H1 (cell line): Measurements from ENCODE around the gene CDC40. TPM values are rescaled to one million over a fixed set of nuclear protein-coding genes. Genes with fewer than 3 reads are reported as not detected.

ENCODE experiments used
- SUZ12 ChIP-seq: fragments of 200-600 bp; sonication (generic); IDR thresholded peaks from 2 replicates; pipeline ENCODE4 v1.6.1; 2012; ENCODE audit warnings: mild to moderate bottlenecking, inconsistent platforms, low read length, moderate library complexity, mixed read lengths
- polyA plus RNA-seq, 7 experiments: library from polyadenylated mRNA; depleted of rRNA in 3 of 7; stranded (reverse) in 5 of 7; unstranded in 2 of 7; fragments of >200 nt in 5 of 7; fragments of 200-250 nt in 2 of 7; gene quantifications; 1 replicate in 5 of 7; 2 replicates in 1 of 7; 4 replicates in 1 of 7; pipeline versions ENCODE4 v1.2.1 to v1.2.3, GENCODE V29; 2011 to 2013; ENCODE audit warnings: missing spikeins in 2 of 7, mixed read lengths in 2 of 7
- total RNA-seq: library from RNA; stranded (reverse); fragmentation: NEBNext Ultra II Directional; extraction: Animal tissue kit (Norgen Biotek cat#: 25700); gene quantifications from 2 replicates; pipeline ENCODE4 v1.2.1, GENCODE V29; 2021
- TF ChIP-seq, protein P1 (sequence below): fragments of 300-600 bp; sonication (generic); IDR thresholded peaks from 2 replicates; pipeline ENCODE4 v1.7.1; 2012; ENCODE audit warnings: low read length, moderate library complexity, mild to moderate bottlenecking, inconsistent platforms; ENCODE audit not compliant: insufficient replicate concordance
- TF ChIP-seq, protein P2 (sequence below), 3 experiments: IDR thresholded peaks; 1 replicate in 2 of 3; 2 replicates in 1 of 3; pipeline versions ENCODE4 v1.5.1 to v1.6.1; 2011; ENCODE audit warnings: low read length in 3 of 3, mild to moderate bottlenecking in 3 of 3, inconsistent platforms in 2 of 3, low read depth in 1 of 3, moderate library complexity in 1 of 3; ENCODE audit not compliant: insufficient read depth in 1 of 3; ENCODE audit errors: control extremely low read depth in 1 of 3

The CDC40 gene
- total and polyA plus RNA-seq, 2 of the 8 experiments (the other 6 are each of a cell fraction or from before 2014, with no cell fraction given), result 7.3 to 27.2 TPM

DNA sequence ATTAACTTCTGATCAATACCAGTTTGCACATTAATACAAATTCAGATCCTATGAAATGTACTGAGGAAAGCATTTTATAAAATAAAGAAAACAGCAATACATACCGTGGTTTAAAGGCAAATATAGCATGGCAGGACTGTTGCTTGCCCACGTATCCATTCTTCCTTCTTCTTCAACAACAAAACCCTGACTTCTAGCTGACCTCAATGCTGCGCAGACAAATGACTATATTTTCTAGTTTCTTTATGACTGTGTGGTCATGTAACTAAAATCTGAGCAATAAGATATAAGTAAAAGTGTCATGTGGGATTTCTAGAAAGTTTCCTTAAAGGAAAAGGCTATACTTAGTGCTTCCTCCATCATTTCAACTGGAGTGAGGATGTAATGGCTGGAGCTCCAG, 85.0 kb downstream of the CDC40 start (continued):
- TF ChIP-seq, protein P1, sequence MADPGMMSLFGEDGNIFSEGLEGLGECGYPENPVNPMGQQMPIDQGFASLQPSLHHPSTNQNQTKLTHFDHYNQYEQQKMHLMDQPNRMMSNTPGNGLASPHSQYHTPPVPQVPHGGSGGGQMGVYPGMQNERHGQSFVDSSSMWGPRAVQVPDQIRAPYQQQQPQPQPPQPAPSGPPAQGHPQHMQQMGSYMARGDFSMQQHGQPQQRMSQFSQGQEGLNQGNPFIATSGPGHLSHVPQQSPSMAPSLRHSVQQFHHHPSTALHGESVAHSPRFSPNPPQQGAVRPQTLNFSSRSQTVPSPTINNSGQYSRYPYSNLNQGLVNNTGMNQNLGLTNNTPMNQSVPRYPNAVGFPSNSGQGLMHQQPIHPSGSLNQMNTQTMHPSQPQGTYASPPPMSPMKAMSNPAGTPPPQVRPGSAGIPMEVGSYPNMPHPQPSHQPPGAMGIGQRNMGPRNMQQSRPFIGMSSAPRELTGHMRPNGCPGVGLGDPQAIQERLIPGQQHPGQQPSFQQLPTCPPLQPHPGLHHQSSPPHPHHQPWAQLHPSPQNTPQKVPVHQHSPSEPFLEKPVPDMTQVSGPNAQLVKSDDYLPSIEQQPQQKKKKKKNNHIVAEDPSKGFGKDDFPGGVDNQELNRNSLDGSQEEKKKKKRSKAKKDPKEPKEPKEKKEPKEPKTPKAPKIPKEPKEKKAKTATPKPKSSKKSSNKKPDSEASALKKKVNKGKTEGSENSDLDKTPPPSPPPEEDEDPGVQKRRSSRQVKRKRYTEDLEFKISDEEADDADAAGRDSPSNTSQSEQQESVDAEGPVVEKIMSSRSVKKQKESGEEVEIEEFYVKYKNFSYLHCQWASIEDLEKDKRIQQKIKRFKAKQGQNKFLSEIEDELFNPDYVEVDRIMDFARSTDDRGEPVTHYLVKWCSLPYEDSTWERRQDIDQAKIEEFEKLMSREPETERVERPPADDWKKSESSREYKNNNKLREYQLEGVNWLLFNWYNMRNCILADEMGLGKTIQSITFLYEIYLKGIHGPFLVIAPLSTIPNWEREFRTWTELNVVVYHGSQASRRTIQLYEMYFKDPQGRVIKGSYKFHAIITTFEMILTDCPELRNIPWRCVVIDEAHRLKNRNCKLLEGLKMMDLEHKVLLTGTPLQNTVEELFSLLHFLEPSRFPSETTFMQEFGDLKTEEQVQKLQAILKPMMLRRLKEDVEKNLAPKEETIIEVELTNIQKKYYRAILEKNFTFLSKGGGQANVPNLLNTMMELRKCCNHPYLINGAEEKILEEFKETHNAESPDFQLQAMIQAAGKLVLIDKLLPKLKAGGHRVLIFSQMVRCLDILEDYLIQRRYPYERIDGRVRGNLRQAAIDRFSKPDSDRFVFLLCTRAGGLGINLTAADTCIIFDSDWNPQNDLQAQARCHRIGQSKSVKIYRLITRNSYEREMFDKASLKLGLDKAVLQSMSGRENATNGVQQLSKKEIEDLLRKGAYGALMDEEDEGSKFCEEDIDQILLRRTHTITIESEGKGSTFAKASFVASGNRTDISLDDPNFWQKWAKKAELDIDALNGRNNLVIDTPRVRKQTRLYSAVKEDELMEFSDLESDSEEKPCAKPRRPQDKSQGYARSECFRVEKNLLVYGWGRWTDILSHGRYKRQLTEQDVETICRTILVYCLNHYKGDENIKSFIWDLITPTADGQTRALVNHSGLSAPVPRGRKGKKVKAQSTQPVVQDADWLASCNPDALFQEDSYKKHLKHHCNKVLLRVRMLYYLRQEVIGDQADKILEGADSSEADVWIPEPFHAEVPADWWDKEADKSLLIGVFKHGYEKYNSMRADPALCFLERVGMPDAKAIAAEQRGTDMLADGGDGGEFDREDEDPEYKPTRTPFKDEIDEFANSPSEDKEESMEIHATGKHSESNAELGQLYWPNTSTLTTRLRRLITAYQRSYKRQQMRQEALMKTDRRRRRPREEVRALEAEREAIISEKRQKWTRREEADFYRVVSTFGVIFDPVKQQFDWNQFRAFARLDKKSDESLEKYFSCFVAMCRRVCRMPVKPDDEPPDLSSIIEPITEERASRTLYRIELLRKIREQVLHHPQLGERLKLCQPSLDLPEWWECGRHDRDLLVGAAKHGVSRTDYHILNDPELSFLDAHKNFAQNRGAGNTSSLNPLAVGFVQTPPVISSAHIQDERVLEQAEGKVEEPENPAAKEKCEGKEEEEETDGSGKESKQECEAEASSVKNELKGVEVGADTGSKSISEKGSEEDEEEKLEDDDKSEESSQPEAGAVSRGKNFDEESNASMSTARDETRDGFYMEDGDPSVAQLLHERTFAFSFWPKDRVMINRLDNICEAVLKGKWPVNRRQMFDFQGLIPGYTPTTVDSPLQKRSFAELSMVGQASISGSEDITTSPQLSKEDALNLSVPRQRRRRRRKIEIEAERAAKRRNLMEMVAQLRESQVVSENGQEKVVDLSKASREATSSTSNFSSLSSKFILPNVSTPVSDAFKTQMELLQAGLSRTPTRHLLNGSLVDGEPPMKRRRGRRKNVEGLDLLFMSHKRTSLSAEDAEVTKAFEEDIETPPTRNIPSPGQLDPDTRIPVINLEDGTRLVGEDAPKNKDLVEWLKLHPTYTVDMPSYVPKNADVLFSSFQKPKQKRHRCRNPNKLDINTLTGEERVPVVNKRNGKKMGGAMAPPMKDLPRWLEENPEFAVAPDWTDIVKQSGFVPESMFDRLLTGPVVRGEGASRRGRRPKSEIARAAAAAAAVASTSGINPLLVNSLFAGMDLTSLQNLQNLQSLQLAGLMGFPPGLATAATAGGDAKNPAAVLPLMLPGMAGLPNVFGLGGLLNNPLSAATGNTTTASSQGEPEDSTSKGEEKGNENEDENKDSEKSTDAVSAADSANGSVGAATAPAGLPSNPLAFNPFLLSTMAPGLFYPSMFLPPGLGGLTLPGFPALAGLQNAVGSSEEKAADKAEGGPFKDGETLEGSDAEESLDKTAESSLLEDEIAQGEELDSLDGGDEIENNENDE, result no peak
- TF ChIP-seq, protein P2, sequence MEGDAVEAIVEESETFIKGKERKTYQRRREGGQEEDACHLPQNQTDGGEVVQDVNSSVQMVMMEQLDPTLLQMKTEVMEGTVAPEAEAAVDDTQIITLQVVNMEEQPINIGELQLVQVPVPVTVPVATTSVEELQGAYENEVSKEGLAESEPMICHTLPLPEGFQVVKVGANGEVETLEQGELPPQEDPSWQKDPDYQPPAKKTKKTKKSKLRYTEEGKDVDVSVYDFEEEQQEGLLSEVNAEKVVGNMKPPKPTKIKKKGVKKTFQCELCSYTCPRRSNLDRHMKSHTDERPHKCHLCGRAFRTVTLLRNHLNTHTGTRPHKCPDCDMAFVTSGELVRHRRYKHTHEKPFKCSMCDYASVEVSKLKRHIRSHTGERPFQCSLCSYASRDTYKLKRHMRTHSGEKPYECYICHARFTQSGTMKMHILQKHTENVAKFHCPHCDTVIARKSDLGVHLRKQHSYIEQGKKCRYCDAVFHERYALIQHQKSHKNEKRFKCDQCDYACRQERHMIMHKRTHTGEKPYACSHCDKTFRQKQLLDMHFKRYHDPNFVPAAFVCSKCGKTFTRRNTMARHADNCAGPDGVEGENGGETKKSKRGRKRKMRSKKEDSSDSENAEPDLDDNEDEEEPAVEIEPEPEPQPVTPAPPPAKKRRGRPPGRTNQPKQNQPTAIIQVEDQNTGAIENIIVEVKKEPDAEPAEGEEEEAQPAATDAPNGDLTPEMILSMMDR (IDR thresholded peaks at IDR 0.05; ENCODE audit: control extremely low read depth in 1 of 3, insufficient read depth in 1 of 3, low read depth in 1 of 3, low read length in 3 of 3), result no peak
- TF ChIP-seq SUZ12, result no peak
